ENCODE results near the gene SYNJ2.

SYNJ2 gene

DNA sequence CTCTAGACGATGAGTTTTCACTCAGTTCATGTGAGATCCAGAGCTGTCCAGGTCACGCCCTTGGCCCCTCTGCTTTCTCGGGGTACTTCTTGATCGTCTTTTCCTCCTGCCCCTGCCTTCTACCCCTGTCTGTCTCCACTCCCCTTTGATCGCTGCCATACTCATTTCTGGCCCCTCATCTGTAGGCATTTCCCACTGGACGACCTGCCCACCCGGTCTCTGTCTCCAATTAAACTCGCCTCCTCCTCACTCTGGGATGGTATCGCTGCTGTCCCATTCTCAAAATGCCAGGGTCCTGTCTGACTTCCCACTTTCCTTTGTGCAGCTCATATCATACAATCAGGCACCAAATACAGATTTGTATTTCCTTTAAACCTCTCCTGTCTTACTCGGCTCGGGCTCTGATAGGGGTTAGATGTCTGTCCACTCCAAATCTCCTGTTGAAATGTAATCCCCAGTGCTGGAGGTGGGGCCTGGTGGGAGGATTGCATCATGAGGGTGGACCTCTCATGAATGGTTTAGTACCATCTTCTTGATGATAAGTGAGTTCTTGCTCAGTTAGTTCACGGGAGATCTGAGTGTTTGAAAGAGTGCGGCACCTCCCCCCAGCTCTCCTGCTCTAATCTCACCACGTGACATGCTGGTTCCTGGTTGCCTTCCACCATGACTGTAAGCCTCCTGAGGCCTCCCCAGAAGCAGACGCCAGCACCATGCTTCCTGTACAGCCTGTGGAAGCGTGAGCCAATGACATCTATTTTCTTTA, 3.5 kb upstream of the SYNJ2 start:
- in situ Hi-C loops (cut with HindIII; ENCODE audit: low sequenced_read_pairs) = no loop called here

DNA sequence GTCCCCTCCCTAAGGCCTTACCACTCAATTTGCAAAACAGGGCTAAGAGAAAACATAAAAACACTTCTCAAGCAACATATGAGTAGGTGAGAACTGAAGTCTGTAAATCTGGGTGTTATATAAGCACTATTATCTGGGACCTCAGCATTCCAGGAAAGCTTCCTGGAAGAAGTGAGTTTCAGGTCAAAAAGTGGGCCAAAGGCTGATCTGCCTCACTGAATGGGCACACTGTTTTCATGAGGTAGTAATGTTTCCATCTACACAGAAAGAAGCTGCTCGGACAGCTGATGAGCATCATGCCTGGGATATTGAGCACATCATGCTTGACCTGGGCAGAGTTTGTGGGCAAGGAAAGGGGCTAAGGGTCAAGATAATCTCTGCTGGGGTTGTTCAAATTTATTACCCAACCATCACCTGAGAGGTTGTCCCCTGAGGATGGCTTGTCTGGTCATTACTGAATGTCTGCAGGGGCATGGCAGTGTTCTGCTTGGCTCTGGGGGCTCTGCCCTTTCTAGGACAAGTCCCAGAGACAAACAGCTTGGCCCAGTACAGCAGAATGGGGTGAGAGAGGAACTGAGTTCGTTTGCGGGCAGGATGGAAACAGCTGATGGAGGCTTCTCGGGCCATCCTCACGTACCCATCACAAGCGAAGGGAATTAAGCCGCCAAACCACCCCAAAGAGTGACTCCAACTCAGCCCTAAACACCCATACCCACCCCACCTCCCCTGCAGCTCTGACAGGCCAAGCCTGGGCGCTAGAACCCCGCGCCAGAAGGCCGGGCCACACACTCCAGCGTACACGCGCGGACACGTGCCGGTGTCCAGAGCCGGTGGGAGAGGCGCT, 1.2 kb upstream of the SYNJ2 start:
- in situ Hi-C loops (cut with HindIII; ENCODE audit: low sequenced_read_pairs) = no loop called here

DNA sequence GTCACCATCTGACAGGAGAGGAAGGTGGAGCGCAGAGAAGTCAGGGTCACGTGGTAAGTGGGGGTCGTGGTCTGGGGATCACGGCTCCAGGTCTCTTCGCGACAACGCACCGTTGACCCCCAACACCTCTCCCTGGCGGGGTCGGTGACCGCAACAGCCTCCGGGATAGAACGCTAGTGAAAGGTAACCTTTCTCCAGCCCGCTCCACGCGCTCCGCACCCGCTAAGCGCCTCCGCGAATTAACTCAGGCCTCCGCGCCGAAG, 600 bp upstream of the SYNJ2 start:
- in situ Hi-C loops (cut with HindIII; ENCODE audit: low sequenced_read_pairs) = no loop called here

DNA sequence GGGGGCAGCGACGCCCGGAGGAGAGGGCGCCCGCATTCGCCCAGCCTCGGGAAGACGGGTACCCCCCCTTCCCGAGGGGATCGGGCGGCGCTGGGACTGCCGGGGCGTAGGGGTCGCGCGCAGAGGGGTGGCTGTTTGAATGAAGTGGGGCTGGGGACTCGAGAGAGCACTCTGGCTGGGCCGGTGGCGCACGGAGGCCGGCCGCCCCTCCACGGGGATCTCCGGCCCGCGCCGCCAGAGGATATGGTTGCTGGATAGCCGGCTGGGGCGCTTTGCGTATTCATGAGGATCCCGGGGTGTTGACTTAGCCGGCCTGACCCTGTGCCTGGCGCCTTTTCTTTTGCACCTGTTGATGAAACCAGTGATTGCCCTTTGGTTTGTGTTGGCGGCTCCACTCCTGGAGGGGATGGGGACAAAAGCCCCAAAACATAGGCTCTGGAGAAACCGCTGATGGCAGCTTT, 469 bp downstream of the SYNJ2 start:
- in situ Hi-C loops (cut with HindIII; ENCODE audit: low sequenced_read_pairs) = no loop called here

DNA sequence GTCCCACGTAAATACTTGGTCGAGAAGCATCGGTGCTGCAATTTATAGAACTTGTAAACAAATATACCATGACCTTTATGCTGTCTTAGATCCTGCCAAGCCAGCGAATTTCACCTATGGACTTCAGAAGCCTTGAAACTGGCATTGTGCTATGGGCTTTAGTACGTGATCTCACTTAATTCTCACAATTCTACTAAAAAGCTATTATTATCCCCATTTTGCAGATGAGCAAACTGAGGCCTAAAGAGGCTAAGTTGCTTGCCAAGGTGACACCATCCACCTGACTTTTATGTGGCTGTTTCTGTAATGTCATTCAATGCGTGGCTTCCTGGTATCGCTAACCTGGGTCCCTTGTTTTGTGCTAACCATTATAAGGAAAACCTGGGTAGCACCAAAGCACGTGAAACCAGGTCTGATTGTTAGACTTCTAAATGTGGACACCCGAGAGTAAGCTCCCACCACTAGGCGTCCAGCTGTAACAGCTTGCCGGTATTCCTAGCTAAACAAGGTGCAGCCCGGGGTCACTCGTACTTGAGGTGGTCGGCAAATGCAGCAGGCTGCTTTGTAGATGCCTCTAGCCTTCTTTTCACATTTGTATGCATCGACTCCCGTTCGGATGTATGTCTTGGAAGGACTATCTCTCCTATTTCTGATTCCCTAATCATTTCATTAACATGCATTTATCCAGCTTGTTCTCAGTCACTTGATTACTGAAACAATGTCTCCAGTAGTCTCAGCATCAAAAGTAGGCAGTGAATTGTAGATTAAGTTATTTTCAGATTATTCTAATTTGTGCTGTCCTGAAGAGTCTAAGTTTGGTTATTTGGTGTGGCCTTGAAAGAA, 1.1 kb downstream of the SYNJ2 start:
- in situ Hi-C loops (cut with HindIII; ENCODE audit: low sequenced_read_pairs) = no loop called here

DNA sequence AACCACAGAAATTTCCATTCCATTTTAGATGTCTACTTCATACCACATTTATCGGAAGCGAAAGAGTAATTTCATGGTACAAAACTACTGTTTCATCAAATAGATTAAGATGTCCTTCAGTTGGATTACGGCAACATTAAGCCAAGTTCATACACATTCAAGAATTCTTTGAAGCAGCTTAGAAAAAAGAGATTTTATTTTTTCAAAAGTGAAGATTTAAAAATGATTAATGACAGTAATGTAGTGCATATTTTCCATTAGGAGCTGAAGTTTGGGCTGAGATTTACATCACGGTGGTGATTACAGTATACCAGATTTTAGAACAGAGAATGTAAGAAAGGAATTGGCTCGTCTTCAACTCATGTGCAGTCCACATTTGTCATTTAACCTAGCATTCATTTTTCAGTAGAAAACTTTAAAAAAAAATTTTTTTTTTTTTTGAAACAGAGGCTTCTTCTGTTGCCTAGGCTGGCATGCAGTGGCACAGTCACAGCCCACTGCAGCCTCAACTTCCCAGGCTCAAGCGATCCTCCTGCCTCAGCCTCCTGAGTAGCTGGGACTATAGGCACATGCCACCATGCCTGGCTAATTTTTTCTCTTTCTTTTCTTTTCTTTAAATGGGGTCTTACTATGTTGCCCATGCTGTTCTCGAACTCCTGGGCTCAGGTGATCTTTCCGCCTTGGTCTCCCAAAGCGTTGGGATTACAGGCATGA, 1.9 kb downstream of the SYNJ2 start:
- in situ Hi-C loops (cut with HindIII; ENCODE audit: low sequenced_read_pairs) = no loop called here

DNA sequence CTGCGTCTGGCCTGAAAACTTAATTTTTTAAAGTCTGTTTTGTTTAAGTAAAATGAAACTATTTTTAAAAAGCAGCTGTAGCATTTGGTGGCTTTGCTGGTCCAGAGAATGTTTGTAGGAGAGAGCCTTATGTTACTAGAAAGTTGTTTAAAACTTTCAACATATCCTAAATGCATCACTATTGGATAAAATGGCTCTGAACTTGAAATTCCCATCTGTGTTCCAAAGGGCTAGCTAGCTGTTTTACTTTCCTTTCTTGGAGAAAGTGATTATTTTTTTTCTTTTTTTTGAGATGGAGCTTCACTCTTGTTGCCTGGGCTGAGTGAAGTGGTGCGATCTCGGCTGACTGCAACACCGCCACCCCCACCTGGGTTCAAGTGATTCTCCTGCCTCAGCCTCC, 2.5 kb downstream of the SYNJ2 start:
- in situ Hi-C loops (cut with HindIII; ENCODE audit: low sequenced_read_pairs) = no loop called here

DNA sequence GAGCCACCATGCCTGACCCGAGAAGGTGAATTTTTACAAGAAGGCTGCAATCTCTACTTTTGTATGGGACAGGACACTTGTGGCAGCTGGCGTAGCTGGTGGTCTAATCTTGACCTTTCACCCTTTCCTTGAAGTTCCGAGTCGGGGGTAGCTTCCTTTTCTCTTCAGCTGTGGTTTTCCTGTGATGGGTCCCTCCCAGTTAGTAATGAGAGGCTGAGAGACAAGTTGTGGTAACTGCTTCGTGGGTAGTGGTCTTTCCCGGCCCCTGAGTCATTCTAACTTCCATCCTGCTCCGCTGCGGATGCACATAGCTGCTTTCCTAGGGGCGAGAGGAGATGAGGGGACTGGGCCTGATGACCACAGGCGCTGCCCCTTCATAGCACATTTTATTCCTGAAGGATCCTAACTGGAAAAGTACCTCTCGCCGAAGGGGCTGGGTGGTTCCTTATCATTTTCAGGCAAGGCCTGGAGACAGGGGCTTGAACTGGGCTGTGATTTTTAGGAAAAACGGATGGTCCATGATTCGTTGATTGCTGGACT, 3.1 kb downstream of the SYNJ2 start:
- in situ Hi-C loops (cut with HindIII; ENCODE audit: low sequenced_read_pairs) = no loop called here

DNA sequence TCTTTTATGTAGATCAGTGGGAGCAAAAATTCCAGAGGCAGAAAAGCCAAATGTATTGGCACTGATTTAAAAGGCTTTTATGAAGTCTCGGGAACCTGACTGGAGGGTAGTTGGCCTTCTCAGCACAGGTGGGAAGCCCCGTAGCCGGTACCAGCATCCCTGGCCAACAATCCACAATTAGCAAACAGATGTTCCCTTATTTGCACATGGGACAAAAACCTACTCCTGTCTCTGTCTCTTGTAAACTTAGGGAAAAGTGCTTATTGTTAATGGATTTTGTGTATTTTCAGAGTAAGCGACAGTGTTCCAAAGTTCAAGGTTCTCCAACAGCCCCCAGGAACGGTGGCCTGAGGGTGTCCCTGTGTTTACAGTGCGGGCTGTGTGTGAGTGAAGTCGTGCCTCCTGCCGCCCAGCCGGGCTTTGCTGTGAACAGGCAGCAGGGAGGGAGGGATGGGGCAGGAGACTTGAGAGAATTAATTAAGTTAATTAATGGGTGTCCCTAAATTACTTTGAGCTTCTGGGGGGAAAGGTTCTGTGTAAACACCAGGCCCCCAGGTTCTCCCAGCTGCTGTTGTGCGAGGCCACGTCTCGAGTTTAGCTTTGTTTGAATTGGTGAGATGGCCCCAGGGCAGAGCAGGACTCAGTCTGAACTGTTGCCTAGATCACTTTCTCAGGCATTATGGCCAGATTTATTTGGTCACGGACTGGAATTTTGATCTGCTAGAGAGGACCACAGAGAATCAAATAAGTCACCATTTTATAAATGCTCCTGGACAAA, 3.9 kb downstream of the SYNJ2 start:
- in situ Hi-C loops (cut with HindIII; ENCODE audit: low sequenced_read_pairs) = no loop called here

DNA sequence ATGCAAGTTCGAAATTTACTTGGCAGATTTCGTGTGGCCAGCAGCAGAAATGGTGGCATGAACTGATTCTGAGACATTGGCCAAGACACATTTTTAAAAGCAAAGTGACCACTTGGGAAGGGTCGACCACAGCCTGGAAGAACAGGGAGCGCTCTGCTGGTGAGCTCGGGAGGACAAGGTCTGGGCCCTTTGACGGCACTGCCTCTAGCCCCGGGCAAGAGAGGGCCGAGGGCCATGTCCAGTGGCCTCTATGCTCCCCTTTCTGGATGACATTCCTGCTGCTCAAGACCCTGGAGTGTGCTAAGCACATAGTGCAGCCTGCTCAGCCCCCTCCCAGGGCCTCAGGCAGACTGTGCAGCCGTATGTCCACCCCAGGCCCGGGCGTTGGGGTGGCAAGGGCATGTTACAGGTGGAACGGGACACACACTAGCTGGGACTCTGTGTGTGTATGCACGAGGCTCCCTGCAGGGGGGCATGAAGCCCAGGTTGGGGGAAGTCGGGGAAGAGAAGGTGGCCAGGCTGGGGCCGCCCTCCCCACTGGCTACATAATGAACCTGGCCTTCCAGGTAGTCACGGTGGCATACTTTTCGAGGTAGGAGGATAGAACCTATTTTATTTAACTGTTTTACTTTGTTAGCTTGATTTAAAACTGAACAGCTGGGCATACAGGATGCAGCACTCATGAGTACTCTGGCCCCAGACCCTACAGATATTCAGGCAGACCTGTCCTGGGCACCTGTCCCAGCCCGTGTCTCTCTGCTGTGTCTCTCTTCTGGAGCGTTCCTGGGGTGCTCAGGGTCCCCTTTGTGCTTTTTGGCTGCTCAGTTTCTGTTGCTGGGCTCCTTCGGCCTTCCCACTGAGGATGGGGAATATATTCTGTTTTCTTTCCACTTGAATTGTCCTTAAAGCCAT, 6.4 kb downstream of the SYNJ2 start:
- in situ Hi-C loops (cut with HindIII; ENCODE audit: low sequenced_read_pairs) = no loop called here

DNA sequence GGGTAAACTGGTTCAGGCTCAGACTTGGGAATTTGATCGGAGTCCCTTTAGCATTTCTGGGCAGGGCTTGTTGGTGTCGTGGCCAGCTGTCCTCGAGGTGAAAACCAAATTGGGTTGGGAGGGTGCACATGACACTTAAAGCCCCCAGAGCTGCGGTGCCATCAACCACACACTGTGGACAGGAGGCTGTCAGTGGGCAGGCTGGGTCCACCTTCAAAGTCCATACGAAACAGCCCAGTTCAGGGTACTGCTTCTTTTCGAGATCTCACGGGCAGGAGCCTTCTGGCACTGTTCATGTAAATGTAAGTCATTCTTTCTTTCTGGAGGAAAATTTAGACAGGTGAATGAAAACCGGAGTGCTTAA, 7.0 kb downstream of the SYNJ2 start:
- in situ Hi-C loops (cut with HindIII; ENCODE audit: low sequenced_read_pairs) = no loop called here

DNA sequence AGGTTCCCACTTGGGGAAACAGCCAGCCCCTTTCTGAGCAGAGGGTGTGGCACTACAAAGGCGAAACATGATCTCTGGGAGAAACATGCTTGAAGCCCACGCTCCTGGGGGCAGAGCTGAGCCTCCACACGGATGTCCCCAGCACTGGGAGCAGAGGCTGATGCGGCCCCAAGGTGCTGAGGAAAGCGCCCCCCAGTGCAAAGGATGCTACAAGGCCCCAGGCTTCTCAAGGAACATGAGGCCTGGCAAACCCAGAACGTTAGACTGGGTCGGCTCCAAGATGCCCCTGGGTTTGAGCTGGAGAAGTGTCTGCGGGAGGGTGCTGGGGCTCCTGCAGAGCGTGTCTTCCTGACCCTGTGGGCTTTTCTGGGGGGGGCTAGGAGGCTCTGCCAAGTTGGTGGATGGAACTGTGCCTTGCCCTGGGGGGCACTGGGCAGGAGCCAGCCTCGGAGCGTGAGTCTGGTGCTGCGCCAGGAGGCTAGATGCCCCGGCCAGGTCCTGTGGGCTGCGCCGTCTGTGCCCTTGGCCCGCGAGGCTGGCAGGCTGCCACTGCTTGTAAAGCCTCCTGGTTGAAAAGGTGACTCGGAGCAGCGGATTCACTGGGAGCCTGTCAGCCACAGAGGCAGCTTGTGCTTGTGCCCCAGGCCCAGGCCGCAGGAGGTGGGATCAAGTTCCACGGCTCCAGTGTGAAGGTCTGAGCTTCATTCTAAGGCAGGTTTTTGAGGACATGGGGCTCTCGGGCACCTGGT, 8.1 kb downstream of the SYNJ2 start:
- in situ Hi-C loops (cut with HindIII; ENCODE audit: low sequenced_read_pairs) = no loop called here

DNA sequence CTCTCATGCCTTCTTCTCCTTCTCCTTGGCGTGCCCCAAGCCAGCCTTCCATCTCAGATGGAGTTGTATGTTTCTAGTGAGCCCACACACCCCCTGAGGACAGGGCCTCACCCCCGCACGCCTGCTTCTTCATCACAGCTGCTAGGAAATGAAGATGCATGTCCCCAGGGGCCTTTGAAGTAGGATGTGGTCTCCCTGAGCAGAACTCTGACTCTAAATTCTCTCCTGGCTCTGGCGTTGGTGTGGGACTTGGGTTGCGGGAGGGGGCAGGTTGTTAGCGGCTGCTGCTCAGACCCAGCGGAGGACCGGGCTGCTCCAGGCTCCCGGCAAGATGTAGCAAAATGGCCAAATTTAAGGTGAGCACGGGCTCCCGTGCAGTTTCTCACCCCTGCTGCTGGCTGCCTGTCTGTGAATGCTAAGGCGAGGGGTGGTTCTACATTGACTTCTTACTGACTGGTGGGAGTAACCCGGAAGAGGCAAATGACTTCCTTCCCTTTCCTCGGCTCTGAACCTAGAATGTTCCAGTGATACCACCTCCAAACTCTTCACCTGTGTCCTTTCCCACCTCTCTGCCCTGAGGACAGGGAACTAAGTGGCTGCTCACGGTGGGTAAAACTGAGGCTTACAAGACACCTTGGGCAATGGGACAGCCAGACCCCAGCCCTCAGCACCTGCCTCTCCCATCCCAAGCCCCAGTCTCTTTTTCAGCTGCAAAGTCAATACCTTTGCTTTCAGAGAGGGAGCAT, 8.8 kb downstream of the SYNJ2 start:
- in situ Hi-C loops (cut with HindIII; ENCODE audit: low sequenced_read_pairs) = no loop called here

DNA sequence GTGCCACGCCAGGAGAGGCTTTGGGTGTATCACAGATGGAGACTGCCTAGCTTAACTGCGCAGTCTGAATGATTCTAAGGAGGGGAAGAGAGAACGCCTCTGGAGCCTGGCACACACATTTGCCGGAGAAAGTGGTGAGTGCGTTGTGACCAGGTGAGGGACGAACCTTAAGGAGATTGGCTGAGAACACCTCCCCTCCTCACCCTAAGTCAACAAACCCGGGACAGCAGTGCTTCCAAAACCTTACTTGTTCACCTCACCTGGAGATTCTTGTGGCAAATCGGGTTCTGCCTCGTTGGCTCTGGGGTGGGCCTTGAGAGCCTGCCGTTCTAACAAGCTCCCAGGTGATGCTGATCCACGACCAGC, 9.4 kb downstream of the SYNJ2 start:
- in situ Hi-C loops (cut with HindIII; ENCODE audit: low sequenced_read_pairs) = no loop called here

DNA sequence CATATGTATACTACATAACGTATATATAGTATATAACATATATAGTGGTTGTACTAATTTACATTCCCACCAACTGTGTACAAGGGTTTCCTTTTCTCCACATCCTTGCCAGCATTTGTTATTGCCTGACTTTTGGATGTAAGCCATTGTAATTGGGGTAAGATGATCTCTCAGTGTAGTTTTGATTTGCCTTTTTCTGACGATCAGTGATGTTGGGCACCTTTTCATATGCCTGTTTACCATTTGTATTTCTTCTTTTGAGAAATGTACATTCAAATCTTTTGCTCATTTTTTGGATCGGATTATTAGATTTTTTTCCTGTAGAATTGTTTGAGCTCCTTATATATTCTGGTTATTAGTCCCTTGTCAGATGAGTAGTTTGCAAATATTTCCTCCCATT, 11.4 kb downstream of the SYNJ2 start:
- in situ Hi-C loops (cut with HindIII; ENCODE audit: low sequenced_read_pairs) = no loop called here

DNA sequence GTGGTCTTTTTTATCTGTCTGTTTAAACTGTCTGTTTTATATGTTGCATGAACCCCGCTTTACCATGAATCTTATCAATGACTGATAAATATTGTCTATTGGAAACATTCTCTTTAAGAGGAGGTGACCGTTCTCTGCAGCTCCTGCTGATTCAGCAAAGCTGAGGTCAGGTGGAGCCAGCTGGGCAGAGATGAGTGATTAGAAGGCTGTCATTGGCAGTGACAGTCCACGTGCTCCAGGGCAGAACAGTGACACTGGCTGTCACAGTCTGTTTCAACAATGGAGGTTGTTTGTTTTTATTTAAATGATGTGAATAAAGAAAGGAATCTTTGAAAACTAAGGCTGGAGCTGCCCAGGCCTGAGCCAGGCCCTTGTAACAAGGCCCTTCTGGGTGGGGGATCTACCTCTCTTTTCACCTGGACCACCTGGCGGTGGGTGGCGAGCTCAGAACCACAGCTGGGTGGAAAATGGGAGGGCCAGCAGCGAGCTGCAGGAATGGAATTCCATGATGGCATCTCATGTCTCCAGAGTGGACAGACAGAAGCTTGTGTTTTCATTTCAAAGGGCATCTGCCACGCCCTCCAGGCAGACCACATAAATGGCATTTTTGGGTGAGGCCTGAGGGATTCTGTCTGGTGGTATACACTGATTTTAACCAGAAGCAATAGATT, 12.6 kb downstream of the SYNJ2 start:
- in situ Hi-C loops (cut with HindIII; ENCODE audit: low sequenced_read_pairs) = no loop called here

DNA sequence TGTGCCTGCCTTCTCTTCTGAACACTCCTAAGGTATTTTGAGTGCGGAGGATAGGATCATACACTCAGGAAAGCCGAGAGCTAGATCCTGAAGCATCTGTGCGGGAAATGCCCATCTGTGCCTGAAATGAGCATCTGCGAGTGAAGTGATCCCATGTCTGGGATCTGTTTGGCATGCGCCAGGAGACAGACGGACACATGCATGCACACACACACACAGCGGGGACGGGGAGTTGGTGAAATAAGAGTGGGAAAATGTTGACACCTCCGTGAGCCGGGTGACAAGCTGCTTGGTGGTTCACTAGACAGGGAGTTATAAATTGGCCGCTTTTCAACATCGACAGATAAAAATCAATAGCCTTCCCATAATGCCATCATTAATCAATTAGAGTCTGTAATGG, 13.8 kb downstream of the SYNJ2 start:
- in situ Hi-C loops (cut with HindIII; ENCODE audit: low sequenced_read_pairs) = no loop called here

Measured in DLD1 (cell line).